Dedifferentiated amniotic fluid mesenchymal stem cell (primary cell): ENCODE measurements around the gene DEGS2.

ENCODE experiments used
- DNase-seq: peaks from one replicate; pipeline ENCODE4 v3.0.0-alpha.2; 2016; ENCODE audit errors: extremely low spot score

DEGS2 gene

DNA sequence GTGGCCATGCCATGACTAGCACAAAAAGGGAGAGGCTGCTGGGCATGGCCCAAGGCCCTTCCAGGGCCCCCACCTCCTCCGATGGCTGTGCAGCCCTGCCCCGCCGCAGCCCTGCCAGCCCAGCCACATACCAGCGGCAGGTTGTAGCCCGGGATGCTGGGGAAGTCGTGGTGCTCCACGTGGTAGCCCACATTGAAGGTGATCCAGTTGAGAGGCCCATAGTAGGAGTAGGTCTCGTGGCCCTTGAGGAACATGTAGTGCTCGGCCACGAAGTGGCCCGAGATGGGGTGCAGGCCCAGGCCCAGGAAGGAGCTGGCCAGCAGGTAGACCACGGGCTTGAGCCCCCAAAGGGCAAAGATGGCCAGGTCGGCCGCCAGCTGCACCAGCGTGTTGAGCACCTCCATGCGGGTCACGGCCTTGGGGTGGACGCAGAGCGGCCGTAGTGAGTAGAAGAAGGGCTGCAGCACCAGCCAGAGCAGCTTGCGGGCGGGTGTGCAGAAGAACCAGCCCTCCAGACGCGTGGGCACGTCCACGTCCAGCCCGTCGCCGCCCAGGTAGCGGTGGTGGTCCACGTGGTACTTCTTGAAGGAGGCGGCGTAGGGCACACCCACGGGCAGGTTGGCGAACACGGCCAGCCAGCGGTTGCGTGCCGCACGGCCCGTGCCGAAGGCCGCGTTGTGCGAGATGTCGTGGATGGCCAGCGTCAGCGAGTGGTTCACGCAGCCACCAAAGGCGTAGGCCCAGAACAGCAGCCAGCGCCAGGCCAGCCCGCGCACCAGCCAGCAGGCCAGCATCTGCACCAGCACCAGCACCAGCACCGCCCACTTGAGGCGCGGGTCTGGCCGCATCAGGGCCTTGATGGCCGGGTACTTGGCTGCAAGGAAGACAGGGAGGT is 10.4 kb downstream of the DEGS2 start:
- no peak for DNase-seq

GRCh38 chr14:100147691-100148464 is 11.6 kb downstream of the DEGS2 start:
- DNase-seq, result no peak

DNA sequence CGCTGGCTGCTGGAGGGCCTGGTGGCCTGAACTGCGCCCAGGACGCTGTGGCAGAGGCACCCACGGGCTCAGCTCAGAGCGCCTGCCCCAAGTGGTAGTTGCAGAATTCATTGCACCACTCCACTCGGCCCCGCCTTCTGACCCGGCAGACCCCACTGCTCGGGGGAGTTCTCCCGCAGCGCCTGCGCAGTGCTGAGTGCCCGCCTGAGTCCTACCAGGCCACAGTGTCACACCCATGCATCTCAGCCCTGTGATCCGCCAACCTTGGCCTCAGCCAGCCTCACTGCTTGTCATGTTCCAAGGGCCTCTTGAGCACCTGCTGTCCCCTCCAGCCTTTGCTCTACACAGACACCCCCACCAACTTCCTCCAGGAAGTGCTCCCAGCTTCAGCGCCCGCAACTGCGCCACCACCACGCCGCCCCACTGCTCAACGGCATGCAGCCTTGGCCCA is 12.2 kb downstream of the DEGS2 start:
- no peak for DNase-seq

DNA sequence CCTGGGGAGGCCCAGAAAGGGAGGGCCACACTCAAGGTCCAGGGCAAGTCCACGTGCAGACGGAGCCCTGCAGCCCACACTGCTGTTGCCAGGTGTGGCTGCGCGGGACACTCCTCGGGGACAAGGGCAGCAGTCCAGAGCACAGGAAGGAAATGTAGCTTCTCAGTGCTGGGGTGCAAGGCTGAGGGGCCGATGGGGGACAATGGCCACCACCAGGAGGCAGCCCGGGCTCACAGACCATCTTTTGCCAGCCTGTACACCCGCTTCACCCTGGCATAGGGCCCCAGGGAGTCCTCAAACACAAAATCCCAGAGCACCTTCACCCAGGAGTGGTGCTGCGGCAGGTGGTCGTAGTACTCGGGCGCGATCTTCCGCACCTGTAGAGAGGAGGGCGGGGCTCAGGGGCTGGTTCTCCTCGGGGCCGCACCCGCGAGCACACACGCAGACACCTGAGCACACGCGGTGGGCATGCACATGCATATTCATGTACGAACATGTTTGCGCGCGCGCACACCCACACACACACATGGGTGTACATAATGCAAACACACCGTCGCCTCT is 12.8 kb downstream of the DEGS2 start:
- DNase-seq, result no peak

DNA sequence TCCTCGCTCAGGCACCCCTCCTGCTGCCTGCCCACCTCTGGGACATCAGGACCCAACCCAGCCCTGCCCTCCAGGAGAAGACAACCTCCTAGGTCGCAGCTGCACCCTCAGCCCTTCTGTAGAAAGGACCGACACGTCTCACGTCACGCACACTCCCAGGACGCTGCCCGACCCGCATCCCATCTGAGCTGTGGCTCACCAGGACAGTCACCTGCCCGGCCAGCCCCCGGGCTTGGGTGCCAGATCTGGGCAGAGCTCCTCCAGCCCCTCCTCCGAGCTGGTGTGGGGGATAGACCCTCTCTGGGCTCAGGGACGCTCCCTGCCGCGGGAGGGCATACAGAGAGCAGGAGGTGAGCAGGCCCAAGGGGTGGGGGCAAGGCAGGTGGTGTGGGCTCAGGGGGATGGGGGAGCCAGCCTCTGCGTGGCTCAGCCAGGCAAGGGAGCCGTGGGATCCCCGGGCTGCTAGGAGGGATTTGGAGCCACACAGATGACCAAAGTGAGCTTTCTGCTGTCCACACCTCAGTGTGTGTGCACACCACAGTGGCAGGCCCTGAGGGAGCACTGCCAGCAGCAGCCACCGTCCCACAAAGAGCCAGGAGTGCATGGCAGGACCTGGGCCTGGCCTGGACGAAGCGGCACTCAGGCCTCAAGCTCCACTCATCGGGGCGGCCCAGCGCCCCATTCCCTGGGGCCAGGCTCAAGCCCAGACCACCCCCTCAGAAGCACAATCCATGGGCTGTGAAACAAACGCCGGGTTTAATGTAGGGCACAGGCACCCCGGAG is 13.6 kb downstream of the DEGS2 start:
- DNase-seq, result no peak

DNA sequence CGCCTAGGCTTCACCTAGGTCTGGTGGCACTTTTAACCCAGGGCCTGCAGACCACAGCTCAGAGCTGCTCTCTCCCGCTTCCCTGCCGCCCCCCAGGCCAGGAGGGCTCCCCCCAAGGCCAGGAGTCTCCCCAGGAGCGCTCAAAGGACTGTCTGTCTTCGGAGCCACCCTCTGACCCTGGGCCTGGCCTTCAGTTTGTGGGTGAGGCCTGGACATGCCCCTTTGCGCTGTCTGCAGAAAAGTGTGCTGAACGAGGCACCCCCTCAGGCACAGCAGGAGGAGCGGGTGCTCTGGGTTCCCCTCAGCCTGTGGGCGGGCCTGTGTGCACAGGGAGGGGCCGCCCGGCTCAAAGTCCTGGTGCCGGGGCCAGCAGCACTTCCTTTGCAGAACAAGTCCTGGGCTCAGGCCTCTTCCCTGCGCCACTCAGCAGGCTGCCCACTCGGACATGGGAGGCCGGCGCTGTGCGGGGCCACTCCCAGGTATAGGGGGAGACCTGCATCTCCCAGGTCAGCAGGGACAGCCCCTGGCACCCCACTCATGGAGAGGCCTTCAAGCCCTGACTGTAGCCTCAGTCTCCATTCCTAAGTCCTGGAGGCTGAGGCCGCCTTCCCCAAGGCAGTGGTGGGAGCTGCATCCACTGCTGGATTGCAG is 14.3 kb downstream of the DEGS2 start:
- DNase-seq, result no peak

DNA sequence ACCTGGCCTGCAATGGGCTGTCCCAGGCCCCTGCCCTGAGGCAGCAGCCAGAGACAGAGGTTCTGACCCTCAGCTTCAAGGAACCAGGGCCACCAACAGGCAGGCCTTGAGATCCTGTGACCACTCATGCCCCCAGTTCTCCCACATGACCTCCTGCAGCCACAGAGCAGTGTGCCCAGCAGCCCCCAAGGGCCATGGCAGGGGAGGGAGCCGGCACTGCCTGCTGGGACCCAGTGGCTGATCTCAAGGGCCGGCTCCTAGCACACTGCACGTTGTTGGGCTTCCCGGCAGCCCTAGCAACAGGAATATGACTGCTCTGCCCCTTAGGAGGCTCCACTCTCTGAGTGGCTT is 14.8 kb downstream of the DEGS2 start:
- no peak for DNase-seq

DNA sequence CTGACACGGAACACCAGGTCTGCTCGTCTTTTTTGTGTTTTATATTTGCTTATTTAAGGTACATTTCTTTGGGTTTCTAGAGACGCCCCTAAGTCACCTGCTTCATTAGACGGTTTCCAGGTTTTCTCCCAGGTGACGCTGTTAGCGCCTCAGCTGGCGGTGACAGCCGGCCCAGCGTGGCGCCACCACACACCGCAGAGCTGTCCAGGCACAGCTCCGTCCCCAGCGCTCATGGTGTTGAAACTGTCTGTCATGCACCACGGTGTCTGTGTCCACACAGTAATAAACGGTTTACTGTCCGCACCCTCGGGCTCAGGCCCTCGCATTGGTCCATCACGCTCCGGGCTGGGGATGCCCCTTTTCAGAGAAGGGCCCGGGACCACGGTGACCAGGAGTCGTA is 15.5 kb downstream of the DEGS2 start:
- DNase-seq, result no peak

GRCh38 chr14:100143523-100143922 is 15.9 kb downstream of the DEGS2 start:
- no peak for DNase-seq

DNA sequence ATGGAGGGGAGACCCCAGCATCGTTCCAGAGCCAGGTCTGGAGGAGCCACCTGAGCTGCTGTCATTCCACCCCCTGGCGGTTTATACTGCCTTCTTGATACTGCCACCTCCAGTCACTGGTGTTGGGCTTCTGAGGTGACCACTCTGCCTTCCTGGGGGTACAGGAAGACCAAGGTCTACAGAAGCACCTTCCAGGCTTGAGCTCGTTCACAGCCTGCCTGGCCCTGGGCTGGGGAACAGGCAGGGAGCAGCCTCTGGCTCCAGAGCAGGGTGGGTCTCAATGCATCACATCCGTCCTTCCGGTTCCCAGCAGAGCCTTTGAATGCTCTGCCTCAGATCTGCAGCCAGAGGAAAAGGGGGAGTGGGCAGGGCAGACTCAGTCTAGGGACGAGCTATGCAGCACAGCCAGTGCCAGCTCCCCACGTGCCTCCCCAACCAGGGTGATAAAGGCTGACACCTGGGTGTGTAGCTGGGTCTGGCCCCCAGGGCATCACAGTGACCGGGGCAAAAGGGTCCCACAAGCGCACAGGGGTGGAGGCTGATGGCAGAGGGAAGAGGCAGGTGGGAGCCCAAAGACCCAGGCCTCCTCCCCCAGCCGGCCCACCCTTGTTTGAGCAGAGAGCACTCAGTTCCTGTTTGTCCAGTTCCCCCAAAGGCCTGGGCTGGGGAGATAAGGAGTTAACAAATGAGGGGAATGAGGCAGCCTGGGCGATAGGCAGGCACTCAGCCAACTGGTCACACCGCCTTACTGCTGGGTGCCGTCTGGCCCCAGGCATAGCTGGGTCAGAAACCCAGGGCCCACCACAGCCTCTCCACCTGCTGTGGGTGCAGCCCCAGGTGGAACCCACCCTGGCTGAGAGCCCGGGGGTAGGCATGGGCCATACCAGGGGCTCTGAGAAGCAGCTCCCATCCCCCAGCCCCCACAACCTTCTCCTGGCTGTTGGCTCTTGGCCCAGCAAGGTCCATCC is 17.1 kb downstream of the DEGS2 start:
- DNase-seq, result no peak

- DNase-seq, result no peak
Measured at GRCh38 chr14:100141098-100141497, 18.3 kb downstream of the DEGS2 start.

- no peak for DNase-seq
Measured at GRCh38 chr14:100140452-100141078, 18.9 kb downstream of the DEGS2 start.

DNA sequence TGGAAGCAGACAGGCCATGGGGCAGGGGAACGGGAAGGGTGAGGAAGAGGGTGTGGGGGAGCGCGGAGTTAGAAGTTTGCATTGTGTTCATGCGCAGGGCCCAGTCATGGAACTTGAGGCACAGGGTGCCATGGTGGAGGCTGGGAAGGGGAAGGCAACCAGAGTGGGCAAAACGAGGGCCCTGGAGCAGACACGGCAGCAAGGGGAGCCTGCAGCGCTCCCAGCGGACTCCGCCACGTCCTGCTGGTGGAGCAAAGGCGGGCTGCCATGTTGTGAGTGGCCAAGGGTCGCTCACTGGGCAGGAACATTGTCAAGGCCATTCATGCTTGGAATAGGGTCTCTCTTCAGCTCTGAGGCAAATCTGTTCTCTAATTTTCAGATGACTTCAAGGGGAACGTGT is 20.5 kb downstream of the DEGS2 start:
- DNase-seq, result no peak

GRCh38 chr14:100138082-100138787 is 21.2 kb downstream of the DEGS2 start:
- no peak for DNase-seq

DNA sequence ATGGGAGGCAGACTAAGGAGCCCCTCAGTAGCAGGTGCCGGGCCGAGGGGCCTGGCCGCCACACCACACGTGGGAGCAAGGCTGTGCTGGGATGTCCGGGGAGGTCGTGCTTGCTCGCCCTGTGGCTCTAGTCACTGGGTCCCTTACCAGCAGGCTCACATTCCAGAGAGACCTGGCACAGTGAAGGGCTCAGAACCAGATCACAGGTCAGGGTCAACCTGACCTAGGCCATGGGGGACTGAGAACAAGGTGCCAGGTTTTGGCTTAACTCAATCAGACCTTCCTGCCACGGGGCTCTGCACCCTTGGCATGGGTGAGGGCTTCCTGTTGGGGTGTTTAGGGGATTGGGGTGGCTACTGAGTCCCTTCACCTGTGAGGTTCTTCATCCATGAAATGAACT is 22.3 kb downstream of the DEGS2 start:
- DNase-seq, result no peak

DNA sequence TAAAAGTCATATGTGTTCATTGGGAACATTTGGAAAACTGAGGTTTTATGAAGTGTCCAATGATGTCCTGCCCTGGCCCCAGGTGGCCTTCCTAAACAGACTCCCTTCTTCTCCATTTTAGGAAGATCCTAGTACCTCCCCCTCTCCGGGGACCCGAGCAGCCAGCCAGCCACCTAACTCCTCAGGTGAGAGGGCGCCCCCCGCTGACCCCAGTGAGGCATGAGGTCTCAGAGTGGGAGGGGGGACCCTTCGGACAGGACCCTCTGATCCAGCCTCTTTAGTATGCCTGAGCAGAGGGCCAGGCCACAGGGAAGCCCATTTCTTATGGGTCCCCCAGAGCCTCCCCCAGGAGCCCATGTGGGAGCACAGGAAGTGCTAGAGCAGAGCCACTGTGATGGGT is 23.7 kb downstream of the DEGS2 start:
- no peak for DNase-seq

DNA sequence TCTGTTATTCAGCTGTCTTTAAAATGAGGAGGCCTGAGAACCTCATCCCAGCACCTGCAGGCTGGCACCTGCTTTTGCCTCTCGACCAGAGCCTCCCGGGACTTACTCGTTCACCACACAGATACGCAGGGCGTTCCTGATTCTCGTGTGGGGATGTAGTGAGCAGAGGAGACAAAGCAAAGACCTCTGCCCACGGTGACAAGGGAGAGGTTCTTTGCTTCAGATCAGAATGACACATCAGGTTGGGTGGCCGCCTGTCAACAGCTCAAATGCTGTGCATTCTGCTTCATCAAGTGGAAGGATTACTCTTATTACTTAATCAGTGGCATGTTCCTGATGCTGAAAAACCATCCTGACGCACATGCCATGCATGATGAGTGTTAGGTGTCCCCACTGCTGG is 24.4 kb downstream of the DEGS2 start:
- no peak for DNase-seq

GRCh38 chr14:100134586-100134985 is 24.9 kb downstream of the DEGS2 start:
- no peak for DNase-seq

DNA sequence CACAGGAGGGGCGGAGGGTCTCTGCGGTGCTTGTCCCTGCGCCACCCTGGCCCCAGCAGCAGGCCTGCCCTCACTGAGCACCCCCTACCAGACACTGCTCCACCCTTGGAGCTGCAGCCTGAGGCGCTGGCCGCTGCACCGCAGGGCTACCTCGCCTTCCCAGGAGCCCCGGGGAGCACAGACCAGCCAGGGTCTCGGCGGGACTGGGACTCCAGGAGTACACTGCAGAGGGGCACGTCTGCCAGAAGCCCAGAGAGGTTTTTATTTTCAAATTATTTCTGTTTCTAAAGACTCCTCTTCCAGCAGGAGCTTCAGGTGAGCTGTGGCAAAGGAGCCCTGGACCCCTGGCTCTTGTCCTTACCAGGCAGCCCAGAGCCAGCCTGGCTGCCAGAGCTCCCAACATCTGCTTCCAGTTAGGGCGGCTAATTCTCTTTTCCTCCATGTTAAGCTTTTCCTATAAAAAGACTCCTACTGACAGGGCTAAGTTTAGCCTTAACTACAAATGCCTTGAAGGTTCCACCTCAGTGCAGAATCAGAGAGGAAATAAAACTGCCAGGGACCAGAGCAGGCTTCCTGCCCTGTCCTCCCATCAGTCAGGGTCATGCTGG is 26.4 kb downstream of the DEGS2 start:
- DNase-seq, result peak; percentile 31
